HepG2 (cell line): ENCODE data around the gene RRBP1. TPM values are rescaled to one million over a fixed set of nuclear protein-coding genes. Genes with fewer than 3 reads are reported as not detected.

ENCODE experiments used
- DMAP1 ChIP-seq: IDR thresholded peaks from 2 replicates; pipeline ENCODE4 v1.6.1; 2016
- GABPB1 ChIP-seq: IDR thresholded peaks from 2 replicates; pipeline ENCODE4 v1.6.1; 2016; ENCODE audit warnings: mild to moderate bottlenecking, missing genetic modification reagents, moderate library complexity, missing compliant biosample characterization
- HMG20B ChIP-seq: conservative IDR thresholded peaks from 2 replicates; pipeline ENCODE4 v1.6.1; 2016; ENCODE audit warnings: missing genetic modification reagents, missing compliant biosample characterization
- HOMEZ ChIP-seq: IDR thresholded peaks from 2 replicates; pipeline ENCODE4 v1.6.1; 2016; ENCODE audit warnings: low read depth
- MBD4 ChIP-seq: IDR thresholded peaks from 2 replicates; pipeline ENCODE4 v1.6.1; 2012; ENCODE audit warnings: low read length, inconsistent platforms, borderline replicate concordance
- MTA1 ChIP-seq: sonication (generic); formaldehyde crosslinking; IDR thresholded peaks from 2 replicates; pipeline ENCODE4 v1.4.0; 2020; ENCODE audit warnings: missing genetic modification reagents, mild to moderate bottlenecking, borderline replicate concordance
- POLR2A ChIP-seq, 2 experiments: IDR thresholded peaks; 2 replicates each; pipeline ENCODE4 v1.6.1; 2011; ENCODE audit warnings: low read depth in 2 of 2, low read length in 2 of 2, mild to moderate bottlenecking in 1 of 2, moderate library complexity in 1 of 2; ENCODE audit not compliant: insufficient read depth in 1 of 2
- POLR2AphosphoS5 ChIP-seq: IDR thresholded peaks from 2 replicates; pipeline ENCODE4 v1.6.1; 2012; ENCODE audit warnings: low read depth, low read length
- PPARG ChIP-seq: conservative IDR thresholded peaks from 2 replicates; pipeline ENCODE4 v1.6.1; 2016; ENCODE audit warnings: missing biosample characterization, missing genetic modification reagents
- RBFOX2 ChIP-seq: fragments of 200-400 bp; formaldehyde crosslinking; IDR thresholded peaks from 2 replicates; pipeline ENCODE4 v1.6.1; 2017; ENCODE audit warnings: low read depth, mild to moderate bottlenecking, low read length
- RCOR2 ChIP-seq: IDR thresholded peaks from 2 replicates; pipeline ENCODE4 v1.6.1; 2016; ENCODE audit warnings: missing biosample characterization, missing genetic modification reagents
- SMC3 ChIP-seq: IDR thresholded peaks from 2 replicates; pipeline ENCODE4 v1.6.1; 2011; ENCODE audit warnings: low read length, improper control_type of control experiment
- U2AF2 ChIP-seq: fragments of 200-400 bp; formaldehyde crosslinking; IDR thresholded peaks from 2 replicates; pipeline ENCODE4 v1.6.1; 2017; ENCODE audit warnings: low read depth, mild to moderate bottlenecking, low read length
- YEATS2 ChIP-seq: sonication (generic); formaldehyde crosslinking; IDR thresholded peaks from 2 replicates; pipeline ENCODE4 v1.4.0; 2020; ENCODE audit warnings: missing genetic modification reagents, borderline replicate concordance
- ZBTB14 ChIP-seq: sonication (generic); formaldehyde crosslinking; IDR thresholded peaks from 2 replicates; pipeline ENCODE4 v1.4.0; 2020; ENCODE audit warnings: missing genetic modification reagents
- ZBTB7B ChIP-seq: sonication (generic); formaldehyde crosslinking; IDR thresholded peaks from 2 replicates; pipeline ENCODE4 v1.4.0; 2020; ENCODE audit warnings: missing genetic modification reagents
- ZMYM2 ChIP-seq: sonication (generic); formaldehyde crosslinking; IDR thresholded peaks from 2 replicates; pipeline ENCODE4 v1.8.0; 2022; ENCODE audit warnings: mild to moderate bottlenecking, missing genetic modification reagents
- ZNF235 ChIP-seq: sonication (generic); formaldehyde crosslinking; IDR thresholded peaks from 2 replicates; pipeline ENCODE4 v1.8.1; 2023; ENCODE audit warnings: mild to moderate bottlenecking, missing genetic modification reagents, borderline replicate concordance
- ZNF282 ChIP-seq: fragments of 450-650 bp; IDR thresholded peaks from 2 replicates; pipeline ENCODE4 v1.6.1; 2018; ENCODE audit not compliant: partially characterized antibody
- ZNF816 ChIP-seq: sonication (generic); formaldehyde crosslinking; IDR thresholded peaks from 2 replicates; pipeline ENCODE4 v1.8.0; 2022; ENCODE audit warnings: missing genetic modification reagents, mild to moderate bottlenecking, borderline replicate concordance
- ZNF878 ChIP-seq: sonication (generic); formaldehyde crosslinking; IDR thresholded peaks from 2 replicates; pipeline ENCODE4 v1.8.1; 2023; ENCODE audit warnings: mild to moderate bottlenecking, missing genetic modification reagents, moderate library complexity
- polyA plus RNA-seq, 8 experiments: library from polyadenylated mRNA; depleted of rRNA in 3 of 8; stranded (reverse) in 7 of 8; unstranded in 1 of 8; fragments of >200 nt; fragmentation: Illumina TruSeq in 4 of 8; extraction: Trizol in 4 of 8; gene quantifications; 2 replicates each; pipeline versions ENCODE4 v1.2.1 to v1.2.3, GENCODE V29; 2011 to 2016; ENCODE audit warnings: low read depth in 4 of 8, missing spikeins in 1 of 8, mixed read lengths in 1 of 8; ENCODE audit not compliant: insufficient read depth in 1 of 8
- total RNA-seq, 5 experiments: library from RNA; depleted of rRNA; stranded (reverse); fragments of >200 nt; fragmentation: Illumina TruSeq; extraction: Trizol; gene quantifications; 2 replicates each; pipeline ENCODE4 v1.2.3, GENCODE V29; 2016; ENCODE audit warnings: low read depth in 1 of 5
- TF ChIP-seq, protein P1 (sequence below): sonication (generic); formaldehyde crosslinking; IDR thresholded peaks from 2 replicates; pipeline ENCODE4 v1.4.0; 2020; ENCODE audit warnings: missing genetic modification reagents
- TF ChIP-seq, protein P2 (sequence below): sonication (generic); formaldehyde crosslinking; IDR thresholded peaks from 2 replicates; pipeline ENCODE4 v1.8.0; 2022; ENCODE audit warnings: missing genetic modification reagents, low read depth, mild to moderate bottlenecking, borderline replicate concordance

The RRBP1 gene
- total and polyA plus RNA-seq, 2 of the 13 experiments (the other 11 are each of a cell fraction or from before 2014, with no cell fraction given), result 150 to 222 TPM

GRCh38 chr20:17679941-17680835 is 1.9 kb downstream of the RRBP1 start (continued):
- TF ChIP-seq RCOR2 (CRISPR knock-in tag) (peak; percentile 59; the same call in 1 of the 2 replicates), YEATS2 (CRISPR knock-in tag) (no peak; the same call in 1 of the 2 replicates), U2AF2 (0 out of 2 replicates have a peak, but pooled peaks have one; percentile 11), ZMYM2 (CRISPR knock-in tag) (no peak), RBFOX2 (0 out of 2 replicates have a peak, but pooled peaks have one; percentile 0), ZNF878 (CRISPR knock-in tag) (no peak), ZNF816 (CRISPR knock-in tag) (no peak; the same call in 1 of the 2 replicates), ZBTB7B (CRISPR knock-in tag) (peak; percentile 95), MTA1 (CRISPR knock-in tag) (peak; percentile 78; the same call in 1 of the 2 replicates), HMG20B (CRISPR knock-in tag) (0 out of 2 replicates have a peak, but pooled peaks have one; percentile 6), POLR2AphosphoS5 (no peak; the same call in 1 of the 2 replicates), GABPB1 (CRISPR knock-in tag) (peak; percentile 59), SMC3 (no peak), MBD4 (no peak; the same call in 1 of the 2 replicates), HOMEZ (peak; percentile 18; the same call in 1 of the 2 replicates), ZBTB14 (CRISPR knock-in tag) (no peak; the same call in 1 of the 2 replicates), PPARG (CRISPR knock-in tag) (0 out of 2 replicates have a peak, but pooled peaks have one; percentile 46), ZNF235 (CRISPR knock-in tag) (no peak), ZNF282 (no peak), DMAP1 (CRISPR knock-in tag) (no peak; the same call in 1 of the 2 replicates), POLR2A (IDR thresholded peaks at IDR 0.05; ENCODE audit: insufficient read depth in 1 of 2, low read depth in 2 of 2, low read length in 2 of 2) (peak; percentile 57 to 69)
- TF ChIP-seq, protein P1, sequence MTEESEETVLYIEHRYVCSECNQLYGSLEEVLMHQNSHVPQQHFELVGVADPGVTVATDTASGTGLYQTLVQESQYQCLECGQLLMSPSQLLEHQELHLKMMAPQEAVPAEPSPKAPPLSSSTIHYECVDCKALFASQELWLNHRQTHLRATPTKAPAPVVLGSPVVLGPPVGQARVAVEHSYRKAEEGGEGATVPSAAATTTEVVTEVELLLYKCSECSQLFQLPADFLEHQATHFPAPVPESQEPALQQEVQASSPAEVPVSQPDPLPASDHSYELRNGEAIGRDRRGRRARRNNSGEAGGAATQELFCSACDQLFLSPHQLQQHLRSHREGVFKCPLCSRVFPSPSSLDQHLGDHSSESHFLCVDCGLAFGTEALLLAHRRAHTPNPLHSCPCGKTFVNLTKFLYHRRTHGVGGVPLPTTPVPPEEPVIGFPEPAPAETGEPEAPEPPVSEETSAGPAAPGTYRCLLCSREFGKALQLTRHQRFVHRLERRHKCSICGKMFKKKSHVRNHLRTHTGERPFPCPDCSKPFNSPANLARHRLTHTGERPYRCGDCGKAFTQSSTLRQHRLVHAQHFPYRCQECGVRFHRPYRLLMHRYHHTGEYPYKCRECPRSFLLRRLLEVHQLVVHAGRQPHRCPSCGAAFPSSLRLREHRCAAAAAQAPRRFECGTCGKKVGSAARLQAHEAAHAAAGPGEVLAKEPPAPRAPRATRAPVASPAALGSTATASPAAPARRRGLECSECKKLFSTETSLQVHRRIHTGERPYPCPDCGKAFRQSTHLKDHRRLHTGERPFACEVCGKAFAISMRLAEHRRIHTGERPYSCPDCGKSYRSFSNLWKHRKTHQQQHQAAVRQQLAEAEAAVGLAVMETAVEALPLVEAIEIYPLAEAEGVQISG (CRISPR knock-in tag), result peak; percentile 77
- TF ChIP-seq, protein P2, sequence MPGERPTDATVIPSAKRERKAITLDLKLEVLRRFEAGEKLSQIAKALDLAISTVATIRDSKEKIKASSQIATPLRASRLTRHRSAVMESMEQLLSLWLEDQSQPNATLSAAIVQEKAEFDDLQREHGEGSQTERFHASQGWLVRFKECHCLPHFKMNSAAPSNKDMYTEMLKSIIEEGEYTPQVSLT (CRISPR knock-in tag), result no peak
